Measurements from ENCODE around the gene NSMCE1. TPM values are rescaled to one million over a fixed set of nuclear protein-coding genes. Genes with fewer than 3 reads are reported as not detected.
A peak's percentile ranks its signal among the peaks of the same experiment; 100 is the strongest.
"Not testable (repeated sequence)": the region's sequence is repeated elsewhere in the genome, so short reads cannot be mapped to it uniquely, and the experiment has no call there.

Gene NSMCE1
- total and polyA plus RNA-seq, 4 donors, result 50.4 to 76.9 (median 66.8) TPM

GRCh38 chr16:27273330-27273669 is 4.7 kb upstream of the NSMCE1 start:
- DNase-seq (ENCODE audit: low read depth in 4 of 6, low spot score in 6 of 6), result no peak
- Histone ChIP-seq H3K9me3 (ENCODE audit: control insufficient read depth, insufficient read depth, low read length) (no peaks in the 10 kb centered on the region), H3K27ac (ENCODE audit: low read depth, low read length) (no peak overlapping the region), H3K36me3 (ENCODE audit: control insufficient read depth, insufficient read depth, low read length) (no peaks in the 10 kb centered on the region), H3K27me3 (ENCODE audit: control insufficient read depth, insufficient read depth, low read length) (no peaks in the 10 kb centered on the region), H3K4me3 (ENCODE audit: low read depth, low read length) (no peak overlapping the region), H3K4me1 (ENCODE audit: control insufficient read depth, insufficient read depth, low read length) (peaks cover 9% of the 10 kb centered on the region)
- 95% methylated on average over 2 of the region's 4 CpGs for WGBS (ENCODE audit: insufficient coverage)

- H3K36me3 ChIP-seq (ENCODE audit: control insufficient read depth, insufficient read depth, low read length); H3K27me3 ChIP-seq (ENCODE audit: control insufficient read depth, insufficient read depth, low read length); H3K27ac ChIP-seq (ENCODE audit: low read depth, low read length); DNase-seq (ENCODE audit: low read depth in 4 of 6, low spot score in 6 of 6); H3K9me3 ChIP-seq (ENCODE audit: control insufficient read depth, insufficient read depth, low read length); H3K4me3 ChIP-seq (ENCODE audit: low read depth, low read length): not testable (repeated sequence)
- 100% methylated on average over 4 of the region's 7 CpGs for WGBS (ENCODE audit: insufficient coverage)
- peaks cover 15% of the 10 kb centered on the region for H3K4me1 ChIP-seq (ENCODE audit: control insufficient read depth, insufficient read depth, low read length)
These were observed 4.1 kb upstream of the NSMCE1 start for GRCh38 chr16:27272697-27273096.

DNA sequence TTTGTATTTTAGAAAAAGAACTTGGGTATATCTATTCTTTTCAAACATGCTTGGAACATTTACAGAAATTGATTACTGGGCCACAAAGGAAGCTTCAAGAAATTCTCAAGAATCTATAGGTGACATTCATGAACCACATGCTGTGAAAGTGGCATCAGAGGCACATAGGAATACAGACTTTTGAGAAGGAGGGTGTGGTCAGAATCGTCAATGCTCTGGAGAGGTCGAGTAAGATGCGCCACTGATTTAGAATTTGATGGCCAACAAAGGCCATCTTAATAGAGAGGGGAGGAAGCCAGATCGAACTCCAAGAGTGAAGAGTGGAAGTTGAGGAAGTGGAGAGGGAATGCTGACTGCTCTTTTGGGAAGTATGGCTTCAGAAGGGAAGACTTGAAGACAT is 3.5 kb upstream of the NSMCE1 start:
- Histone ChIP-seq H3K9me3 (ENCODE audit: control insufficient read depth, insufficient read depth, low read length) (no peaks in the 10 kb centered on the region), H3K36me3 (ENCODE audit: control insufficient read depth, insufficient read depth, low read length) (no peaks in the 10 kb centered on the region), H3K4me1 (ENCODE audit: control insufficient read depth, insufficient read depth, low read length) (peaks cover 16% of the 10 kb centered on the region), H3K4me3 (ENCODE audit: low read depth, low read length) (no peak overlapping the region), H3K27ac (ENCODE audit: low read depth, low read length) (no peak overlapping the region), H3K27me3 (ENCODE audit: control insufficient read depth, insufficient read depth, low read length) (no peaks in the 10 kb centered on the region)
- no peak for DNase-seq (ENCODE audit: low read depth in 4 of 6, low spot score in 6 of 6)
- 82% methylated on average over 4 of the region's 4 CpGs for WGBS (ENCODE audit: insufficient coverage)

- peaks cover 16% of the 10 kb centered on the region for H3K4me1 ChIP-seq (ENCODE audit: control insufficient read depth, insufficient read depth, low read length)
- 93% methylated on average over 2 of the region's 4 CpGs for WGBS (ENCODE audit: insufficient coverage)
These were observed 1.8 kb upstream of the NSMCE1 start for GRCh38 chr16:27270349-27270748.

DNA sequence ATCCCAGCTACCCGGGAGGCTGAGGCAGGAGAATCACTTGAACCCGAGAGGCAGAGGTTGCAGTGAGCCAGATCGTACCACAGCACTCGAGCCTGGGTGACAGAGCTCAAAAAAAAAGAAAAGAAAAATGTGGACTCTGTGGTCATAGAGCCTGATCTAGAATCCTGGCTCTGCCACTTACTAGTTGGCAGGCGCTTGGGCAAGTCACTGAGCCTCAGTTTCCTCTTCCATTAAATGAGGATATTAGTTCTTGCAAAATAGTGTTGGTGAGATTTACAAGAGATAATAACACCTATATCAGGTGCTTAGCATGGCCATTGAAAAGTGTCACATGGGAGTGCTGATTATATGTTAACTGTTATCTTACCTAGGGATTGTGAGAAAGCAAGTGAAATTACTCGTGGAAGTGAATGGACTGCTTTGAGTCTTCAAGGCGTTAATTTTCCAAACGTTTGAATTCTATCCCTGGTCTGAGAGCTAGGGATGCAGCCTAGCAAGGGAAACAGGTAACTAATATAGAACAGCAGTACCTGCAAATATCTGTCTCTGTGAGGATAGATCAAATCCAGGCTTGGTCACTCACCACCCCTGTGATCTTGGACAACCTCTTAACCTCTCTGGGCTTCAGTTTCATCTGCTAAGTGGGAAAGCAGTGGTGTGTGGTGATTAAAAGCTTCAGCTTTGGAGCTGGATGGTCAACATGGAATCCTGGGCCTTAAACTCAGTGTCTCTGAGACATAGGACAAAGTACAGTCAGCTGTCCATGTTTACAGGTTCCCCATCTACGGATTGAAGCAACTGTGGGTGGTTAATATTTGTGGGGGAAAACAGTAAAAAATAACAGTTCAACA is 953 bp upstream of the NSMCE1 start:
- Histone ChIP-seq H3K36me3 (ENCODE audit: control insufficient read depth, insufficient read depth, low read length) (no peaks in the 10 kb centered on the region), H3K27ac (ENCODE audit: low read depth, low read length) (no peak overlapping the region), H3K4me1 (ENCODE audit: control insufficient read depth, insufficient read depth, low read length) (peaks cover 16% of the 10 kb centered on the region), H3K4me3 (ENCODE audit: low read depth, low read length) (peak overlapping the region; percentile 89), H3K27me3 (ENCODE audit: control insufficient read depth, insufficient read depth, low read length) (no peaks in the 10 kb centered on the region), H3K9me3 (ENCODE audit: control insufficient read depth, insufficient read depth, low read length) (no peaks in the 10 kb centered on the region)
- WGBS (ENCODE audit: insufficient coverage), result 92% methylated on average over 4 of the region's 9 CpGs
- no peak for DNase-seq (ENCODE audit: low read depth in 4 of 6, low spot score in 6 of 6)

More at GRCh38 chr16:27270349-27270748, 1.8 kb upstream of the NSMCE1 start:
- Histone ChIP-seq H3K4me3 (ENCODE audit: low read depth, low read length) (no peak overlapping the region), H3K36me3 (ENCODE audit: control insufficient read depth, insufficient read depth, low read length) (no peaks in the 10 kb centered on the region), H3K9me3 (ENCODE audit: control insufficient read depth, insufficient read depth, low read length) (no peaks in the 10 kb centered on the region), H3K27ac (ENCODE audit: low read depth, low read length) (no peak overlapping the region), H3K27me3 (ENCODE audit: control insufficient read depth, insufficient read depth, low read length) (no peaks in the 10 kb centered on the region)
- no peak for DNase-seq (ENCODE audit: low read depth in 4 of 6, low spot score in 6 of 6)

- no peaks in the 10 kb centered on the region for H3K27me3 ChIP-seq (ENCODE audit: control insufficient read depth, insufficient read depth, low read length)
- H3K27ac ChIP-seq (ENCODE audit: low read depth, low read length), result no peak overlapping the region
- no peak for DNase-seq (ENCODE audit: low read depth in 4 of 6, low spot score in 6 of 6)
- H3K9me3 ChIP-seq (ENCODE audit: control insufficient read depth, insufficient read depth, low read length), result no peaks in the 10 kb centered on the region
- H3K4me3 ChIP-seq (ENCODE audit: low read depth, low read length), result no peak overlapping the region
- no peaks in the 10 kb centered on the region for H3K36me3 ChIP-seq (ENCODE audit: control insufficient read depth, insufficient read depth, low read length)
- H3K4me1 ChIP-seq (ENCODE audit: control insufficient read depth, insufficient read depth, low read length), result peaks cover 16% of the 10 kb centered on the region
- no CpG with 5 or more reads among the region's 8 CpGs for WGBS (ENCODE audit: insufficient coverage)
These were observed 1.4 kb downstream of the NSMCE1 start for GRCh38 chr16:27267037-27267677.

- WGBS (ENCODE audit: insufficient coverage), result no CpG with 5 or more reads among the region's 1 CpG
These were observed 2.6 kb downstream of the NSMCE1 start for GRCh38 chr16:27265982-27266381.

DNA sequence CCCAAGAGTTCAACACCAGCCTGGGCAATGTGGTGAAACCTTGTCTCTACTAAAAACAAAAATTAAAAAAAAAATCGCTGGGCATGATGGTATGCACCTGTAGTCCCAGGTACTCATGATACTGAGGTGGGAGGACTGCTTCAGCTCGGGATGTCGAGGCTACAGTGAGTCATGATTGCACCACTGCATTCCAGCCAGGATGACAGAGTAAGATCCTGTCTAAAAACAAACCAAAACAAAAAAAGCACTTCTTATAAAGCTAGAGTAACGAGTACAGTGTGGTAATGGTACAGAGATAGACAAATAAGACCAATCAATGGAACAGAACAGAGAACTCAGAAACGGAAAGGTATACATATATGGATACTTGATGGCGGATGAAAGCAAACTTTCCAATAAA is 4.4 kb downstream of the NSMCE1 start:
- Histone ChIP-seq H3K4me1 (ENCODE audit: control insufficient read depth, insufficient read depth, low read length) (peaks cover 13% of the 10 kb centered on the region), H3K9me3 (ENCODE audit: control insufficient read depth, insufficient read depth, low read length) (no peaks in the 10 kb centered on the region), H3K4me3 (ENCODE audit: low read depth, low read length) (no peak overlapping the region), H3K36me3 (ENCODE audit: control insufficient read depth, insufficient read depth, low read length) (no peaks in the 10 kb centered on the region), H3K27me3 (ENCODE audit: control insufficient read depth, insufficient read depth, low read length) (no peaks in the 10 kb centered on the region), H3K27ac (ENCODE audit: low read depth, low read length) (no peak overlapping the region)
- no peak for DNase-seq (ENCODE audit: low read depth in 4 of 6, low spot score in 6 of 6)
- 93% methylated on average over 3 of the region's 6 CpGs for WGBS (ENCODE audit: insufficient coverage)

More at GRCh38 chr16:27265982-27266381, 2.6 kb downstream of the NSMCE1 start:
- Histone ChIP-seq H3K36me3 (ENCODE audit: control insufficient read depth, insufficient read depth, low read length) (no peaks in the 10 kb centered on the region), H3K9me3 (ENCODE audit: control insufficient read depth, insufficient read depth, low read length) (no peaks in the 10 kb centered on the region), H3K4me3 (ENCODE audit: low read depth, low read length) (no peak overlapping the region), H3K4me1 (ENCODE audit: control insufficient read depth, insufficient read depth, low read length) (peaks cover 16% of the 10 kb centered on the region), H3K27ac (ENCODE audit: low read depth, low read length) (no peak overlapping the region), H3K27me3 (ENCODE audit: control insufficient read depth, insufficient read depth, low read length) (no peaks in the 10 kb centered on the region)
- DNase-seq (ENCODE audit: low read depth in 4 of 6, low spot score in 6 of 6), result no peak

- not testable (repeated sequence) for H3K9me3 ChIP-seq (ENCODE audit: control insufficient read depth, insufficient read depth, low read length); H3K4me3 ChIP-seq (ENCODE audit: low read depth, low read length); H3K4me1 ChIP-seq (ENCODE audit: control insufficient read depth, insufficient read depth, low read length); H3K27me3 ChIP-seq (ENCODE audit: control insufficient read depth, insufficient read depth, low read length); DNase-seq (ENCODE audit: low read depth in 4 of 6, low spot score in 6 of 6); H3K27ac ChIP-seq (ENCODE audit: low read depth, low read length); H3K36me3 ChIP-seq (ENCODE audit: control insufficient read depth, insufficient read depth, low read length)
- no CpG with 5 or more reads among the region's 2 CpGs for WGBS (ENCODE audit: insufficient coverage)
These were observed 5.6 kb downstream of the NSMCE1 start for GRCh38 chr16:27262904-27263423.

- no CpG with 5 or more reads among the region's 4 CpGs for WGBS (ENCODE audit: insufficient coverage)
- Histone ChIP-seq H3K27ac (ENCODE audit: low read depth, low read length) (no peak overlapping the region), H3K27me3 (ENCODE audit: control insufficient read depth, insufficient read depth, low read length) (no peaks in the 10 kb centered on the region), H3K9me3 (ENCODE audit: control insufficient read depth, insufficient read depth, low read length) (no peaks in the 10 kb centered on the region), H3K4me1 (ENCODE audit: control insufficient read depth, insufficient read depth, low read length) (no peaks in the 10 kb centered on the region), H3K4me3 (ENCODE audit: low read depth, low read length) (no peak overlapping the region), H3K36me3 (ENCODE audit: control insufficient read depth, insufficient read depth, low read length) (peaks cover 9% of the 10 kb centered on the region)
- no peak for DNase-seq (ENCODE audit: low read depth in 4 of 6, low spot score in 6 of 6)
These were observed 8.9 kb downstream of the NSMCE1 start for GRCh38 chr16:27259710-27260109.
